ENCODE results near the gene PROS1.
"Not testable (repeated sequence)": the region's sequence is repeated elsewhere in the genome, so short reads cannot be mapped to it uniquely, and the experiment has no call there.

Gene PROS1

GRCh38 chr3:93906245-93906644 lies 67.5 kb downstream of the PROS1 start:
- in situ Hi-C loops (cut with MboI; ENCODE audit: low sequenced_read_pairs, unreplicated experiment) = no loop called here
- no peak for DNase-seq (ENCODE audit: low spot score)
- TF ChIP-seq CTCF (IDR thresholded peaks at IDR 0.05; ENCODE audit: borderline replicate concordance, control extremely low read depth, extremely low read depth, insufficient read depth, missing control alignments) = no peak

GRCh38 chr3:93904568-93904967 lies 69.1 kb downstream of the PROS1 start:
- in situ Hi-C loops (cut with MboI; ENCODE audit: low sequenced_read_pairs, unreplicated experiment) = no loop called here
- TF ChIP-seq CTCF (IDR thresholded peaks at IDR 0.05; ENCODE audit: borderline replicate concordance, control extremely low read depth, extremely low read depth, insufficient read depth, missing control alignments) = no peak
- DNase-seq (ENCODE audit: low spot score) = no peak

- DNase-seq (ENCODE audit: low spot score); in situ Hi-C loops (cut with MboI; ENCODE audit: low sequenced_read_pairs, unreplicated experiment): not testable (repeated sequence)
These were observed 95.3 kb downstream of the PROS1 start for GRCh38 chr3:93878250-93879017.

GRCh38 chr3:93877427-93877826 lies 96.3 kb downstream of the PROS1 start:
- in situ Hi-C loops (cut with MboI; ENCODE audit: low sequenced_read_pairs, unreplicated experiment) = not testable (repeated sequence)

GRCh38 chr3:93873412-93873811 lies 100.3 kb downstream of the PROS1 start:
- DNase-seq (ENCODE audit: low spot score); in situ Hi-C loops (cut with MboI; ENCODE audit: low sequenced_read_pairs, unreplicated experiment): not testable (repeated sequence)

More at GRCh38 chr3:93877427-93877826, 96.3 kb downstream of the PROS1 start:
- DNase-seq (ENCODE audit: low spot score) = not testable (repeated sequence)

GRCh38 chr3:93867425-93867824 lies 106.3 kb downstream of the PROS1 start:
- TF ChIP-seq CTCF (IDR thresholded peaks at IDR 0.05; ENCODE audit: borderline replicate concordance, control extremely low read depth, extremely low read depth, insufficient read depth, missing control alignments) = no peak
- in situ Hi-C loops (cut with MboI; ENCODE audit: low sequenced_read_pairs, unreplicated experiment) = no loop called here
- no peak for DNase-seq (ENCODE audit: low spot score)

- no peak for TF ChIP-seq CTCF (IDR thresholded peaks at IDR 0.05; ENCODE audit: borderline replicate concordance, control extremely low read depth, extremely low read depth, insufficient read depth, missing control alignments)
- DNase-seq (ENCODE audit: low spot score) = no peak
- in situ Hi-C loops (cut with MboI; ENCODE audit: low sequenced_read_pairs, unreplicated experiment) = no loop called here
These were observed 112.7 kb downstream of the PROS1 start for GRCh38 chr3:93861017-93861416.

GRCh38 chr3:93855401-93855800 lies 118.3 kb downstream of the PROS1 start:
- DNase-seq (ENCODE audit: low spot score) = no peak
- in situ Hi-C loops (cut with MboI; ENCODE audit: low sequenced_read_pairs, unreplicated experiment) = no loop called here
- no peak for TF ChIP-seq CTCF (IDR thresholded peaks at IDR 0.05; ENCODE audit: borderline replicate concordance, control extremely low read depth, extremely low read depth, insufficient read depth, missing control alignments)

- in situ Hi-C loops (cut with MboI; ENCODE audit: low sequenced_read_pairs, unreplicated experiment); DNase-seq (ENCODE audit: low spot score): not testable (repeated sequence)
These were observed 121.5 kb downstream of the PROS1 start for GRCh38 chr3:93852228-93852627.
